Stimulated activated CD8-positive, alpha-beta memory T cell treated with anti-CD3 and anti-CD28 coated beads, Interleukin-7, amount 100 ng/mL, for 1 hour (primary cell): Measurements from ENCODE around the gene ETFA.

Experiments used
- DNase-seq, 2 donors: peaks; one replicate each; pipeline ENCODE4 v3.0.0-alpha.2; 2020; ENCODE audit warnings: low read depth in 2 of 2

The ETFA gene

GRCh38 chr15:76340198-76340802, 29.0 kb upstream of the ETFA start:
- no peak for DNase-seq

- DNase-seq: no peak
Measured at GRCh38 chr15:76339305-76340197, 28.3 kb upstream of the ETFA start.

GRCh38 chr15:76338486-76339304, 27.4 kb upstream of the ETFA start:
- DNase-seq: no peak

GRCh38 chr15:76337696-76338485, 26.6 kb upstream of the ETFA start:
- no peak for DNase-seq

- no peak for DNase-seq
Measured at GRCh38 chr15:76337059-76337695, 25.9 kb upstream of the ETFA start.

GRCh38 chr15:76336254-76337058, 25.2 kb upstream of the ETFA start, which contains the start of gene ISL2:
Gene ISL2 (plus strand): TSS chr15:76336773. CDS start chr15:76336884, 111 bp downstream.
- DNase-seq: no peak

- no peak for DNase-seq
Measured at GRCh38 chr15:76335307-76336253, 24.3 kb upstream of the ETFA start.

- no peak for DNase-seq
Measured at GRCh38 chr15:76334438-76335306, 23.4 kb upstream of the ETFA start.

- DNase-seq: no peak
Measured at GRCh38 chr15:76333720-76334437, 22.6 kb upstream of the ETFA start.

- DNase-seq: no peak
Measured at GRCh38 chr15:76333309-76333708, 22.0 kb upstream of the ETFA start.

GRCh38 chr15:76332796-76333195, 21.5 kb upstream of the ETFA start:
- no peak for DNase-seq

GRCh38 chr15:76330080-76330680, 18.9 kb upstream of the ETFA start:
- DNase-seq: no peak

GRCh38 chr15:76328958-76329357, 17.7 kb upstream of the ETFA start:
- DNase-seq: no peak

- no peak for DNase-seq
Measured at GRCh38 chr15:76328106-76328696, 16.9 kb upstream of the ETFA start.

GRCh38 chr15:76327191-76328105, 16.2 kb upstream of the ETFA start:
- DNase-seq: no peak
